Erythroblast (primary cell): ENCODE data around the gene PON2.

Source experiments
- GATA1 ChIP-seq: IDR thresholded peaks from 2 replicates; pipeline ENCODE4 v1.6.1; 2011; ENCODE audit warnings: low read depth, mild to moderate bottlenecking, control low read depth, low read length, moderate library complexity
- POLR2A ChIP-seq: IDR thresholded peaks from 2 replicates; pipeline ENCODE4 v1.6.1; 2011; ENCODE audit warnings: mild to moderate bottlenecking, low read length

- TF ChIP-seq POLR2A (no peak), GATA1 (no peak)
Observed at GRCh38 chr7:95421000-95421846, 13.6 kb downstream of the PON2 start.
